SHP77 (cell line): ENCODE data around the gene PLB1.

Source experiments
- DNase-seq, 2 experiments: peaks; one replicate each; lab custom pipeline; 2025; lab: John Stamatoyannopoulos, UW

PLB1 gene

GRCh38 chr2:28591711-28592335 lies 96.0 kb downstream of the PLB1 start:
- no peak for DNase-seq

DNA sequence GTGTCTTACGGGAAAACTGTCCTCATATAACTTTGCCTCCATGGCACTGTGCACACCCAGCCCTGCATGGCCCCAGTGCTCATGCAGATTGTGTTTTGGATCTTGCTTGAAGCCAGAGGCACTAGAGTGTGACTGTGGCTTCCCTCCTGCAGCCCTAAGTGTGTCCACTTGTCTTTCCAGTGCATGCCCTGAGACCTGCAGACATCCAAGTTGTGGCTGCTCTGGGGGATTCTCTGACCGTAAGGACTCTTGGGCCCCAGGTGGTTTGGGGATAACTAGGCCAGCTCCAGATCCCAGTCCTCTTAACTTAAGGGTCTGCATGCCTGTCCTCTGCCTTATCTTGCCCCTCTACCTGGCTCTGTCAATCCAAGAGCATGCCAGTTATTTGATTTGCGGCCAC lies 96.6 kb downstream of the PLB1 start:
- DNase-seq: no peak

GRCh38 chr2:28593160-28593755 lies 97.4 kb downstream of the PLB1 start:
- no peak for DNase-seq

DNA sequence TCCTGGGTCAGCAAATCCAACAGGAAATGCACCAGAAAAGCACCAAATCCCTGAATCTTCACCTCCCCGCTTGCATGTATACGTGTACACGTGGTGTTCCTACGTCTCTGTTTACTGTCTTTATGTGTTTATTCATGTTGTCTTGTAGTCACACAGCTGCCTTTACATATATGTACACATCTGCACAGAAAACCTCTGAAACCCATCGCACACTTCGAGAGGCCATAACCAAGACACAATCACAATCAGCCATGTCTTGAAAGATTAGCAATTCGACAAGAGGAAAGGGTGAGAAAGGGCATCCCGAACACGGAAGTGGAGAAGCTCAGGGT lies 98.1 kb downstream of the PLB1 start:
- no peak for DNase-seq

DNA sequence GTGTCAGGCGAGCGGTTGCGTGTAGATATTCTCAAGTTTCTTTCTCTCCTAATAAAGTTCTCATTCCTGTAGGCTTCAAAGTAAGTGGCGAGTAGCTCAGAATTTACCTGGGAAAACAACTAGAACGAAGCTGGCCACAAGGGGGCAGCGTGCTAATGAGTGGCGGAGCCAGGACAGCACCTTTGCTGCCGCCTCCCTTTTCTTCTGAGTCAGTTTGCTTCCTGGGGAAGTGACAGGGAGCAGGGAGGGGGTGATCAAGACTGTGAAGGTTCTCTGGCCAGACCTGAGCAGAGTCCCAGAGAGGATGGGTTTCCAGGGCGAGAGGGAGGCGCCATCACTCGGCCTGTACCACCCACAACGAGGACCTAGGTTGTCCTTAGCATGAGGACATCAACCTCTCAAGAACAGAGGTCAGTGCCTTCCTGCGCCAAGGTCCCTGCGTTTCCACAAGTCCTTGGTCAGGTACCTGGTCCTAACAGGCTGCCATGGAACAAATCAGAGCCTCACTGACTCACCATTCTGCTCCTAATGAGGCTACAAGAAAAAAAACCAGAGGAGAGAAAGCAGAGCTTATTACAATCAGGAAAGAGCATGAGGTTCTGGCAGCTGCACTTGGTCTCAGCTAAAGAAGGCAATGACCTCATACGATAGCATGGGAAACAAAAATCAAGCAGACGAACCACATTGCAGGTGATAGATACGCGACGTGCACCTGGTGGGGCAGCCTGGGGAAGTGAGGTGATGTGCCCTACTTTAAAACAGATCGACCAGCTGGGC lies 98.7 kb downstream of the PLB1 start:
- DNase-seq: peak; percentile 76 to 85

GRCh38 chr2:28595323-28595722 lies 99.5 kb downstream of the PLB1 start:
- DNase-seq: no peak

DNA sequence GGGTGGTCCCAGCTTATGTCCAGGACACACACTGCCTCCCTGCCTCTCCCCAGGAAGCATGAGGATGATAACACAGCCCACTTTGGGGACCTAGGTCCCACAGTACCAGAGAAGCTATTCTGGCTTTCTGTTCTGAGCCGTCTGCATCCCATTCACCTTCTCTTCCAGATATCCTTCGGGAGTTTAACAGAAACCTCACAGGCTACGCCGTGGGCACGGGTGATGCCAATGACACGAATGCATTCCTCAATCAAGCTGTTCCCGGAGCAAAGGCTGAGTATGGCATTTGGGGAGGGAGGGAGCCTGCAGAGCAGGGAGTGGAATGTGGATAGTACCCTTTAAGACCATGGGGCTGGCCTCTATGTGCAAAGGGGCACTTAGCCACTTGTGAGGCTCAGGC lies 102.6 kb downstream of the PLB1 start:
- no peak for DNase-seq

GRCh38 chr2:28600181-28600580 lies 104.3 kb downstream of the PLB1 start:
- no peak for DNase-seq

DNA sequence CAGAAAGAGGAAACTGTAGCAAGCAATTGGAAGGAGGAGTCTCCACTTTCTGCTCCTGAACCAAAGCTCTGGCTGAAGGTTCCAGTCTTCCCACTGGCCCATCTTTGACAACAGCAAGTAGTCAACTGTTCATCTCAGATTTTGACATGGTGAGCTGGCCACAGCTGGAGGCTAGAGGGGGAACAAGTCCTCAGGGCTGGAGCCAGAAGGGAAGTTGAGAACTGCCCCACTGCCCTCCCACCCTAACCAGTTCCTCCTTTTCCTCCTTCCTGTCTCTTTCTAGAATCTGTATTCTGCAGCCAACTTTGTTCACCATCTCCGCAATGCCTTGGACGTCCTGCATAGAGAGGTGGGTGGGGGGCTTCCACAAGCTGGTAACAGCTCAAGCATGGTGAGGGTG lies 105.8 kb downstream of the PLB1 start:
- DNase-seq: no peak

GRCh38 chr2:28602136-28602660 lies 106.3 kb downstream of the PLB1 start:
- no peak for DNase-seq

DNA sequence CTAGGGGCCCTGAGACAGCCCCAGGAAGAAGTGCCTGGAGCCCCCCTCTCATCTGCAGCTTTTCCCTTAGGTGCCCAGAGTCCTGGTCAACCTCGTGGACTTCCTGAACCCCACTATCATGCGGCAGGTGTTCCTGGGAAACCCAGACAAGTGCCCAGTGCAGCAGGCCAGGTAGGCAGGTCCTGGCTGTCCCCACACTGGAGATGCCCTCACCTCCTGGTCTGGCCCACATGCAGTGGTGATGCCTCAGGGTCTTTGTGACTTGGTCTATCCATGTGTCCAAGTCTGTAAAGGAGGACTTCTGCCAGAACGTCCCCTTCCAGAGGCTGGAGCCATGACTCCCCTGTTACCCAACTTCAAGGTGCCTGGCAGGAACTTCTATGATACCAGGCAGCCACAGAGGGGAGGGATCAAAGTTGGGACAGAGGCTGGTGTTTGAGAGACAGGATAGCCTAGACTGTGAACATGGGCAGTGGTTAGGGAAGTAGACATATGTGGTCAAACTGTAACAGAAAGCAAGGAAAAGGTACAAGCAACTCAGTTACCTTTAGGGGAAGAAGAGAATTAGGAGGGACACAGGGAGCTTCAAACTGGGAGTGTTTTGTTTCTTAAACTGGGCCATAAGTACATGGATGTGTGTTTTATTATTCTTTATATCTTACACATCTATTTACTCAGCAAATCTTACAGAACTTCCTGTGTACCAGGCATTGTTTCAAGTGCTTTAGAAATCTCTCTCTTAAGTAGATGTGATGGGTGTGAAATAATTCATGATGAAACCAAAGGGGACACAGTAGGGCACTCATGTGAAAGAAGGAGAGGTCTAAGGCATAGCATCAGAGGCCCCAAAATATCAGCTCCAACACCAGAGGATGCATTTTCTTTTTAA lies 107.1 kb downstream of the PLB1 start:
- DNase-seq: no peak

DNA sequence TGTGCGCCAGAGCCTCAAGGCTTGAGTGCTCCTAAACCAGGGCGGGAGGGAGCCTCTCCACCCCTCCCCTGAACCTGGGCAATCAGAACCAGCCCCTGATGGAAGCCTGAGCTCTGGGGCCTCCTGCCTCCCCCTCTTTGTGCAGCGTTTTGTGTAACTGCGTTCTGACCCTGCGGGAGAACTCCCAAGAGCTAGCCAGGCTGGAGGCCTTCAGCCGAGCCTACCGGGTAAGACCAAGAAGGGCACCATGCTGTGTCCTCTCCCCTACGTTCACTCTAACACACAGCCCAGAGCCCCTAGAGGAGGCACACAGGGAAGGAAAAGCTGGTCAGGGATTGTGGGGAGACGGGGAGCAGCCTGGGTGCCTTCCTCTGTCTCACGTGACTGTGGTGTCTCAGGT lies 108.0 kb downstream of the PLB1 start:
- no peak for DNase-seq

DNA sequence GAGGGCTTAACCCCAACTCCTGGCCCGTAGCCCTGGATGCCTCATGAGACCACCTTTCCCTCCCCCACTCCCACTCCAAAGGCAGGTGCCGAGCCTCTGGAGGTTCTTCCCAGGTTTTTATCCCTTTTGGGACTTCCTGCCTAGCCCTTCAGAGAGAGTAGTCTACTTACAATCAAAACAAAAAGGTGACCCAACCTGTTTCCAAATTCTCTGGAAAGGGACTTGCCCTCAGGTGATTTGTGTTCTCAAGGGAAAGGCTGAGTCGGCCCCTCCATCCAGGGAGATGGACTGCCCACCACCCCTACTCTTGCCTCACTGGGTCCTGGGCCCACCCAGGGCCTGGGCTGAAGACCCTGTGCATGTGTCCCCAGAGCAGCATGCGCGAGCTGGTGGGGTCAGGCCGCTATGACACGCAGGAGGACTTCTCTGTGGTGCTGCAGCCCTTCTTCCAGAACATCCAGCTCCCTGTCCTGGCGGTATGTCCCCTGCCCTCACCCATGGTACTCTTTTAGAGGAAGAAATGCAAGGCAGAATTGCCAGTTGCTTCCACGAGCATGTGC lies 108.5 kb downstream of the PLB1 start:
- no peak for DNase-seq

- no peak for DNase-seq
These were observed 111.2 kb downstream of the PLB1 start for GRCh38 chr2:28606986-28607441.

GRCh38 chr2:28607730-28608499 lies 112.1 kb downstream of the PLB1 start:
- no peak for DNase-seq

- no peak for DNase-seq
These were observed 112.9 kb downstream of the PLB1 start for GRCh38 chr2:28608500-28609424.

DNA sequence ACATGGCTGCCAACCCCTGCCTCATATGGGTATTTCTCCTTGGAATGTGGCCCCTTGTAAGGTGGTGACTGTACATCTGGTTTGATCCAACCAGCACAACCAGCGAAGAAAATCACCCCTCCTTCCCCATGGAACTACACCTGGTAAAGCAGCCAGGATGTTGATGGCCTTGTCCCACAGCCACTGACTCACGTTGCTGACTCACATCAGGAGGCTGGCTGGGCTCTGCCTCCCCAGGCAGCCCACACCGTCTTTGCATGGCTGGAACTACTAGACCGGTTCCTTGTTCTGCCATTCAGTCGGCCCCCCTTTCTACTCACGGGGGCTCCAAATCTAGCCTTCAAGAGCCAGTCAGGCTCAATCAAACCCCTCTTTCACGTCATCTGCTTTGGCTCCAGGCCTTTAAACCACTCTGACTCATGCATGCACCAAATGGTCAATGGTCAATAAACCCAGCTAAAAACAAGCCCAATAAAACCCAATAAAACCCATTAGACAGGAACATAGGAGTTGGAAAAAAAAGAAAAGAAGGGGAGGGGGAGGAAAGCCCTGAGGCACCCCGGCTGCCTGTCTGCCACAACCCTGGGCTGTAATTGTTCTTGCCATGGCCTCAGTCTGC lies 114.8 kb downstream of the PLB1 start:
- DNase-seq: peak in 1 of 2 experiments; percentile 10

GRCh38 chr2:28612131-28612812 lies 116.4 kb downstream of the PLB1 start:
- no peak for DNase-seq

DNA sequence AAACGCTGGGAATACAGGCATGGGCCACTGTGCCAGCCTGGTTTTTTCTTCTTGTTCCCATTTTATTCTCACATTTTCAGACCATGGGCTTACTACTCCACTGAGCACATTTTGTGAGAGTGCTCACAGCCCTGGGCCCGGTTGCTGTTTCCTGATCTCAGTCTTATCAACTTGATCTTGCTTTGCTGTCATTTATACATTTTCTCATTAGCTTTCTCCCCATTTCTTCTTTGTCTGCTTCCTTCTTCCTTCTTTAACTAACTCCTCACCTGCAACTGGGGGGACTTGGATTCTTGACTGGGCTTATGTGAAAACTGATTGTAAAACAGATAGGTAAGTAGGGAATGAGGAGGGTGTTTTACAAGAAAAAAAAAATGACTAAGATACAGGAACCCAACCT lies 117.3 kb downstream of the PLB1 start:
- DNase-seq: no peak
